Stimulated activated CD8-positive, alpha-beta memory T cell treated with anti-CD3 and anti-CD28 coated beads, Interleukin-15, amount 100 ng/mL, for 24 hours (primary cell): Measurements from ENCODE around the gene SYK.
"Not testable (repeated sequence)": the region's sequence is repeated elsewhere in the genome, so short reads cannot be mapped to it uniquely, and the experiment has no call there.

Experiments used
- DNase-seq: peaks from one replicate; pipeline ENCODE4 v3.0.0-alpha.2; 2020; ENCODE audit warnings: low read depth

Gene SYK

GRCh38 chr9:90795871-90796317, 5.7 kb upstream of the SYK start:
- DNase-seq = no peak

DNA sequence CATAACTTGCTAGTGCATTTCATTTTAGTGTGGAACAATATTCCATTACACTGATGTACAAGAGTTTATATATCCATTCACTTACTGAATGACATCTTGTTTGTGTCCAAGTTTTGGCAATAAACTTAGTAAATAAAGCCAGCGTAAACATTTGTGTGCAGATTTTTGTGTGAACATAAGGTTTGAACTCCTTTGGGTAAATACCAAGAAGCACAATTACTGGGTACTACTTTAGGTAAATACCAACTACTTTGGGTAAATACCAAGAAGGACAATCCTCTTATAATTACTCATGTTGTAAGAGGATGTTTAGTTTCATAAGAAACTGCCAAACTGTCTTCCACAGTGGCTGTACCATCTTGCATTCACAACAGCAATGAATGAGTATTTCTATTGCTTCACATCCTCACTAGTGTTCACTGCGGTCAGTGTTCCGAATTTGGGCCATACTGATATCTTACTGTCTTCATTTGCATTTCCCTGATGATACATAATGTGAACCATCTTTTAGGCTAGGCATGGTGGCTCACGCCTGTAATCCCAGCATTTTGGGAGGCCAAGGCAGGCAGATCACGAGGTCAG, 2.3 kb upstream of the SYK start:
- no peak for DNase-seq

DNA sequence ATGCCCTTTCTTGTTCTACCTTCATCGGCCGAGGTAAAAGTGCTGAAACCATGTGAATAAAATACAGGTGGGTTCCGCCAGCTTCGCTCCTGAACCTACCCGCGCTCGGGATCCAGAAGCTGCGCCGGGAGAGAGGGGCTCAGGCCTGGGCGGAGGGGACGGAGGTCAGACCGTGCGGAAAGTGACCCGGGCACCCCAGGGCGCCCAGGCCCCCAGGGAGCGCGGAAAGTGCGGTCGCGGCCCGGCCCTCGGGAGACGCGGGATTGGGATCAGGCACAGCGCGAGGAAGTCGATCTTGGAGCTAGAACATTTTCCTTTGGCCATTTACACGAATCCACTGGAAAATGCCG, 329 bp downstream of the SYK start:
- no peak for DNase-seq

GRCh38 chr9:90802386-90802985, 867 bp downstream of the SYK start:
- no peak for DNase-seq

DNA sequence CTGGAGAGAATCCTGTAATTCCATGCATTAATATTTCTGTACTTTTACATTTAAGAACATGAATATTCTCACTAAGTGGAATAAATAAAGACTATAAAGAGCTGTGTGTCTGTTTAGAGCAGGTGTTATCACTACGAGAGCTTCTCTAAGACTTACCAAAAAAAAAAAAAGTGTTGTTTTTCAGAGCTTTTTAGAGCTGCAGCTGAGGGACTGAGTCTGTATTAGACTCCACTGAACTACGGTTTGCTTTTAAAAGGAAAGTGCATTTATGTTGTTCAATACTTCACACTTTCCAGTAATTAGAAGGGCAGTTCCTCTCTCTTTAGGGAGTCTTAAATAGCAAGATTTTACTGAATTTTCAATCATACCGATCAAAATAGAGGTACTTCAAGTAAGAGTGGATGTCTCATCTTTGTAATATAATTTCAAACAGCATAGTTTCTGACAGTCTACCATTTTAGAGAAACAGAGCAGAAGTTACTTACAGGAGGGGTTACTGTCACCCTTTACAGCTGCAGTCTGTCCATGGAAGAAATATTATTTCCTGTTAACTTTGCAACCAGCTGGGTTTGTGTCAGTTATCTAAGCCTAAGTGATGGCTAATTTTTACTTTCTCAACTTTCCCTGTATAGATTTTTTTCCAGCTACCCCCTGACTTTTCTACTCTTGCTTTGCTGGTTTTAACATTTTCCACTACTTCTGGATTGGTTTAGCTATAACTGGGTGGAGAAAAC, 2.4 kb downstream of the SYK start:
- no peak for DNase-seq

- no peak for DNase-seq
These were observed 3.7 kb downstream of the SYK start for GRCh38 chr9:90805006-90805996.

DNA sequence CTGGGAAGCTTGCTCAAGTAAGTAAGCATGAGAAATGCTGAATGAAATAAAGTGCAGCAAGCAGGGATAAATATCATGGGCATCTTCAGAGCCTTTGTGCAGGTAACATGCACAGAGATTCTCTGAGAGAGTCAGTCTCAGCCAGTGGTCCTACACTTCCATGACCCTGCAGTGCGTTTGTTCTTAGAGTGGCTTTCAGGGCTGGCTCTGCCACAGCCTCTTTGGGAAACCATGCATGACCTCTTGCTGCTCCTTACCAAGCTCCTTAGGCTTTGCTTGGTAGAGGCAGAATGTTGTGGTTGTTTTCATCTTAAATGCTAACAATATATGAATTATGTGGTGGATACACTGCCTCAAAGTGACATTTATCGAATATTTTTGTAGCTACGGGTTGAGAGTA, 5.4 kb downstream of the SYK start:
- no peak for DNase-seq

DNA sequence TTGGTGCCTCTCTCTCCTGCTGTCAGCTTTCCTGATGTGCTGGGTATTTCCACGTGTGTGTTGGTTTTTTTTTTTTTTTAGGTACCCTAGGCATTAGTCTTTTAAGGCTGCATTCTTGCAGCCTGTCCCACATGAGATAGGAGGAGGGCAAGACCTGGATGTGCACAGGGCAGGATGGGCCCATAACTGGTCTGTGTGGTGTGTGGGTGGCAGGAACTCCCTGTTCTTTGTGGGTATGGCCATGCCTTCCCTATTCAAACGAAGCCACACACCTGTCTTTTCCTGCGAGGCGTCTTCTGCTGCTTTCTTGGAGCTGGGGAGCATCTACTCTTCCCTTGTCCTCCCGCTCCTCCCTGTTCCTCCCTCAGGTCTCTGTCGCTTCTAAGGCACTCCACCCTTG, 6.8 kb downstream of the SYK start:
- no peak for DNase-seq

DNA sequence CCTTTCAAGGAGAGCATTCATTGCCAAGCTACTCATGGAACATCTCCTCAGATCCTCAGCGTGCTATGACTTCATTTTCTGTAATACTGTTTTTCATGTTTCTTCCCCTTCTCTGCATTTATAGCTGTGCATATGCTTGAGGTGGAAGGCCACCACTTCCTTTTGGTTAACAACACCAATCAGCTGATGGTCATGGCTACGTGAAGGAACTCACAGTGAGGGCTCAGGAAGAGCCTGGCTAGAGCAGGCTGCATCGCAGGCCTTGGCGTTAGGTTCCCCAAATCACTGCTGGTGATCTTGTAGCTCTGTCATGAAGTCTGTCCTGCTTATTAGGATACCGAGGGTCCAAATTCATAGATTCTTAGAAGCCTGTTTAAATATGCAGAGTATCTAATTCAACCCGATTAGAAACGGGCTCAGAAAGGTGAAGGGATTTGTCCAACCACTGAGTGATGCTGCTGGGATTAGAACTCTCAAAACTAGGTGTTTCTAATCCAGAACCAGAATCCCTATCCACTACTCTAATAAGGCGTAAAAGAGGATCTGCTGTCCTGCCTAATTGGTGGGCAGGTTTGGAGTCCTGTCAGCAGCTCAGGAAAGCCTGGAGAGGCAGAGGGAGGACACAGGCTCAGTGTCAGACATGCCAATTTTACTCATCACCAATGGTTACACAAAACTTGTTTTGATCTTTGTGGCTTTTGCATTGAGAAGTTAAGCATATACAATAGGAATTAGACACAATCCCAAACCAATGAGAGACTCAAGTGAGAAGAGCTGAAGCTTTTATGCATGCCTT, 7.5 kb downstream of the SYK start:
- no peak for DNase-seq

- DNase-seq = no peak
These were observed 9.1 kb downstream of the SYK start for GRCh38 chr9:90810691-90811090.

DNA sequence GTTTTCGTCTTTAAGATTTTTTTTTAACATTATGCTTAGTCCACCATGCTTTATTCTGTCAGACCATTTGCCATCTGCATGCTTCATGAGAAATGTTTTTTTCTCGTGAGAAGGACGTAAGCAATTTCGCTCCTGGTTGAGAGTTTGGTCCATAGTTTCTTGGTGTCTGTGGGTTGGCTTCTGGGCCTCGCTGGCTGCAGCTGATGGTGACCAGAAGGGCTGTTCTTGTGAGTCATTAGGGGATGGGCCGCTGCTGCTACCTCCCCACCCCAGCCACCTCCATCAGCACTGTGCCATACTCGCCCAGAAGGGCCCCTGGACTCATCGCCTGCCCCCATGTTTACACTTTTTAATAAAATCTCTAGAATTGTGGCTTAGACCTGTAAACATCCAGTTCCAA, 11.4 kb downstream of the SYK start:
- no peak for DNase-seq

DNA sequence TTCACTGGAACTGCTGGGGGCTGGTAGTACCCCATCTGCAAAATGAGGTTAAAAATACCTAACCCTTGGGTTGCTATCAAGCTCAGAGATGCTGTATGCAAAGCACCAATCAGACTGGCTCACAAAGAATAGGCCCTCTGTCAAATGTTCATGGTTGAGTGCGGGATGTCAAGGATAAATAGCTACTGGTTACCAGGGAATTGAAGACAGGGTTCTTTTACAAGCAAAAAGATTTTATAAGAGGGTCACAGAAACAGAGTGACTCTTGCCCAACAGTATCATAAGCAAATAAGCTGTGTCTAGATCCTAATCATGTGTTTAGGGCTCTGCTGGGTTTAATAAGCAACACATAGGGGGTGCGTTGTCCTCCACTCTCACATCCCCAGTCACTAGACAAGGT, 11.9 kb downstream of the SYK start:
- no peak for DNase-seq

GRCh38 chr9:90814355-90814754, 12.7 kb downstream of the SYK start:
- no peak for DNase-seq

- DNase-seq = no peak
These were observed 13.7 kb downstream of the SYK start for GRCh38 chr9:90815183-90815943.

GRCh38 chr9:90815944-90816357, 14.3 kb downstream of the SYK start:
- DNase-seq = no peak

GRCh38 chr9:90816690-90817089, 15.1 kb downstream of the SYK start:
- no peak for DNase-seq

GRCh38 chr9:90818279-90818678, 16.7 kb downstream of the SYK start:
- no peak for DNase-seq

DNA sequence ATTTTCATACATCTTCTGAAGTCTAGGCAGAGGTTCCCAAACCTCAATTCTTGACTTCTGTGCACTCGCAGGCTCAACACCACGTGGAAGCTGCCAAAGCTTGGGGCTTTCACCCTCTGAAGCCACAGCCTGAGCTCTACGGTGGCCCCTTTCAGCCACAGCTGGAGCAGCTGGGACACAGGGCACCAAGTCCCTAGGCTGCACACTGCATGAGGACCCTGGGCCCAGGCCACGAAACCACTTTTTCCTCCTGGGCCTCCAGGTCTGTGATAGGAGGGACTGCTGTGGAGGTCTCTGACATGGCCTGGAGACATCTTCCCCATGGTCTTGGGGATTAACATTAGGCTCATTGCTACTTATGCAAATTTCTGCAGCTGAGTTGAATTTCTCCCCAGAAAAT, 18.8 kb downstream of the SYK start:
- DNase-seq = not testable (repeated sequence)

- DNase-seq = not testable (repeated sequence)
These were observed 19.6 kb downstream of the SYK start for GRCh38 chr9:90821236-90821635.

DNA sequence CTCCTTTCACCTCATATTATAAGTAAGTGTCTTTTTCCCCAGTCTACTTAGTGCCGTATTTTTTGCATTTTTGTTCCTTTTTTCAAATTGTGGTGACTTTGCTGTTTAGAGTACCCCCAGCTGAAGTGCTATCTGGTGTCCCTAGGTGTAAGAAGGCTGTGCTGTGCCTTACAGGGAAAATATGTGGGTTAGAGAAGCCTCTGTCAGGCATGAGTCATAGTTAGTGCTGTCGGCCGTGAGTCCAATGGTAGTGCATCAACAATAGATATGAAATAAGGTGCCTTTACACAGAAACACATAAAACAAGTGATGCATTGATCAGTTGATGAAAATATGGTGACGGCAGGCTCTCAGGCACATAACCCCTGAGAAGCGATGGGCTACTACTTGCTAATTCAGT, 20.1 kb downstream of the SYK start:
- DNase-seq = no peak

DNA sequence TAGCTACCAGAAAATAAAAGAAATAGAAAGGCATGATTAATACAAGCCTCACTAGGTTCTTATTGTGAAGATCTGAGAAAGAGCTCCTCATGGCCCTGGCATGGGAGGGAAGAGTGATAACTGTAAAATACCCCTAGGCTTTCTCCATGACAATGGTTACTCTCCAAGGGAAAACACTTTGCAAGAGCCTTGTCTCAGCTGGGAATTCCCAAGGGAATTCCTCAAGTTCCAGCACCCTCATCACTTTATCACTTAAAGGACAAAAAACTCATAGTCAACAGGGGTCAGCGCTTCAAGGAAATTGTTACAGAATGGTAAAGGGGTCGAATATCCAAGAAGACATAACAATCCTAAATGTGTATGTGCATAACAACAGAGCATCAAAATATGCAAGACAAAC, 21.2 kb downstream of the SYK start:
- no peak for DNase-seq
